GM21786 (cell line): Measurements from ENCODE around the gene ARHGAP31.
"Not testable (repeated sequence)": the region's sequence is repeated elsewhere in the genome, so short reads cannot be mapped to it uniquely, and the experiment has no call there.

Experiments
- ATAC-seq: cut with Tn5 transposase; IDR thresholded peaks from one replicate; pipeline ENCODE4 v1.9.1; 2021; ENCODE audit not compliant: unreplicated experiment

The ARHGAP31 gene

GRCh38 chr3:119343719-119344118 is 49.5 kb downstream of the ARHGAP31 start:
- peak; percentile 89 for ATAC-seq

GRCh38 chr3:119346076-119346496 is 51.9 kb downstream of the ARHGAP31 start:
- no peak for ATAC-seq

GRCh38 chr3:119347036-119347435 is 52.9 kb downstream of the ARHGAP31 start:
- ATAC-seq = no peak

GRCh38 chr3:119349354-119350041 is 55.3 kb downstream of the ARHGAP31 start:
- ATAC-seq = no peak

GRCh38 chr3:119350114-119350513 is 55.9 kb downstream of the ARHGAP31 start:
- ATAC-seq = no peak

- no peak for ATAC-seq
Observed at GRCh38 chr3:119351581-119351980, 57.4 kb downstream of the ARHGAP31 start.

GRCh38 chr3:119352034-119352609 is 57.9 kb downstream of the ARHGAP31 start:
- ATAC-seq = peak; percentile 96

GRCh38 chr3:119352863-119353527 is 58.8 kb downstream of the ARHGAP31 start:
- no peak for ATAC-seq

- not testable (repeated sequence) for ATAC-seq
Observed at GRCh38 chr3:119355608-119356007, 61.4 kb downstream of the ARHGAP31 start.

GRCh38 chr3:119356646-119357045 is 62.5 kb downstream of the ARHGAP31 start:
- no peak for ATAC-seq

- no peak for ATAC-seq
Observed at GRCh38 chr3:119357190-119357589, 63.0 kb downstream of the ARHGAP31 start.

GRCh38 chr3:119359476-119360326 is 65.5 kb downstream of the ARHGAP31 start:
- peak; percentile 84 for ATAC-seq

GRCh38 chr3:119360736-119361462 is 66.7 kb downstream of the ARHGAP31 start:
- ATAC-seq = no peak

GRCh38 chr3:119362010-119362409 is 67.8 kb downstream of the ARHGAP31 start:
- no peak for ATAC-seq

- no peak for ATAC-seq
Observed at GRCh38 chr3:119362940-119363725, 69.0 kb downstream of the ARHGAP31 start.

GRCh38 chr3:119364401-119364800 is 70.2 kb downstream of the ARHGAP31 start:
- no peak for ATAC-seq

- ATAC-seq = no peak
Observed at GRCh38 chr3:119365418-119365817, 71.2 kb downstream of the ARHGAP31 start.

- ATAC-seq = no peak
Observed at GRCh38 chr3:119367000-119367399, 72.8 kb downstream of the ARHGAP31 start.

- no peak for ATAC-seq
Observed at GRCh38 chr3:119368298-119368697, 74.1 kb downstream of the ARHGAP31 start.

GRCh38 chr3:119371786-119372185 is 77.6 kb downstream of the ARHGAP31 start:
- ATAC-seq = not testable (repeated sequence)
